GM18517 (cell line): ENCODE results near the gene PLXNB2.
"Not testable (repeated sequence)": the region's sequence is repeated elsewhere in the genome, so short reads cannot be mapped to it uniquely, and the experiment has no call there.

ENCODE experiments used
- ATAC-seq: cut with Tn5 transposase; IDR thresholded peaks from one replicate; pipeline ENCODE4 v1.9.1; 2021; ENCODE audit warnings: mild to moderate bottlenecking, moderate library complexity; ENCODE audit not compliant: unreplicated experiment

The PLXNB2 gene

DNA sequence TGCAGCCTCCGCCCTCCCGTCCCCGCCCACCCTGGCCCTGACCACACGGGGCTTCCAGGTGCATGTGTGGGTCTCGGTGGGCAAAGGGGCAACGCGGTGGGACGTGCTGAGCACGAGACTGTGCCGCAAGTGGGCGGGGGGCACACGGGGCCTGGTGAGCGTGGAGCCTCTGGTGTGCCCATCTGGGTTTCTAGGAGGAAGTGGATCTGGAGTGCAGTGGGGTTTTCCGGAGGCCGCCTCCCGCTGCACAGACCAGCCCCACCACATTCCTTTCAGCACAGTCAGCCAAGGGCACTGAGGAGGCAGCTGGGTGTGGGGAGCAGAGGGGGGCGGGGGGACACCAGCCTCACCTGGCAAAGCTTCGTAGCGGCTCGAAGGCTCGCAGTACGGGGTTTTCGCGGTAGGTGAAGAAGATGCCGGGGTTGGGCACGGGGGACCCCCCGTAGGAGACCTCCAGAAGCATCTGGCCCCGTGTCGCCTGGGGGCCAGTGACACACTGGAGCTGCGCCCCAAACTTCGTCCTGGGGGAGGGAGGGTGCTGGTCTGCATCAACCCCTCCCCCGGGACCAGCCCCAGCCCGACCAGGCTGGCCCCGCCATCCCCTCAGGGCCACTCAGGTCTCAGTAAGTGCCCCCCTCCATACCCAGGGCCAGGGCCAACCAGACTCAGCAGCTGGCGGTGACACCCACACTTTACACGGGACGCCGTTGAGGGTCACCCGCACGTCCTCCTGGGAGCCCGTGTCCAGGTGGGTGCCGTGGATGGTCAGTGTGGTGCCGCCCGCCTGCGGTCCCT, 24.9 kb downstream of the PLXNB2 start:
- no peak for ATAC-seq

DNA sequence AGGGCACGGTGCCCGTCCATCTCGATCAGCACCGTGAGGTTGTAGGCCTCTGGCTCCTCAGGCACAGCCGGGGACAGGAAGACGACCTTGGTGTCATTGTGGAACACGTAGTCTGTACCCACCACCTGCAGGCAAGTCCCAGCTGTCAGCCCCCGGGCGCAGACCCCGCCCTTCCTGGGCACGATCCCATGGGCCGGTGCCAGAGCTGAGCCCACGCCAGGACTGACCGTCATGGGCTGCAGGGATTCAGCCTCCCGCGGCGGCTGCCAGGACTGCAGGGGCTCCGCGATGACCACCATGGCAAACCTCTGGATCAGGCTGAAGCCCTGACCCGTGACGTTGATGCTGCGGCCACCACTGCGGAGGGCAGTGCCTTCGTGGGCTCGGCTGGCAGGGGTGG, 25.5 kb downstream of the PLXNB2 start:
- ATAC-seq: no peak

DNA sequence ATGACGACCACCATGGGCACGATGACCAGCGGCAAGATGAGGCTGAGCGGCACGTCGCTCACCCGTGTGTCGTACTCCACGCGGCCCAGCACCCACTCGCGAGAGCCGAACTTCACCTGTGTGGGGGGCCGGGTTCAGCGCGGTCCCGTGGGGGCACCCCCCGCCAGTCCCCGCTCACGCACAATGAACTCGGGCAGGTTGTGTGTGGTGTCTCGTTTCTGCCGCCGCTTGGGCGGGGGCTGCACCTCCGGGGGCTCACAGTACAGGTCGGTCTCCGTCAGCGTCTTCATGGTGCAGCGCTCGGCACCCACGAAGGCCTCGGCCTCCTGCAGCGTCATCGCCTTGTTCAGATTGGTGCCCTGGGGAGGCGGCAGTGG, 26.1 kb downstream of the PLXNB2 start:
- no peak for ATAC-seq

DNA sequence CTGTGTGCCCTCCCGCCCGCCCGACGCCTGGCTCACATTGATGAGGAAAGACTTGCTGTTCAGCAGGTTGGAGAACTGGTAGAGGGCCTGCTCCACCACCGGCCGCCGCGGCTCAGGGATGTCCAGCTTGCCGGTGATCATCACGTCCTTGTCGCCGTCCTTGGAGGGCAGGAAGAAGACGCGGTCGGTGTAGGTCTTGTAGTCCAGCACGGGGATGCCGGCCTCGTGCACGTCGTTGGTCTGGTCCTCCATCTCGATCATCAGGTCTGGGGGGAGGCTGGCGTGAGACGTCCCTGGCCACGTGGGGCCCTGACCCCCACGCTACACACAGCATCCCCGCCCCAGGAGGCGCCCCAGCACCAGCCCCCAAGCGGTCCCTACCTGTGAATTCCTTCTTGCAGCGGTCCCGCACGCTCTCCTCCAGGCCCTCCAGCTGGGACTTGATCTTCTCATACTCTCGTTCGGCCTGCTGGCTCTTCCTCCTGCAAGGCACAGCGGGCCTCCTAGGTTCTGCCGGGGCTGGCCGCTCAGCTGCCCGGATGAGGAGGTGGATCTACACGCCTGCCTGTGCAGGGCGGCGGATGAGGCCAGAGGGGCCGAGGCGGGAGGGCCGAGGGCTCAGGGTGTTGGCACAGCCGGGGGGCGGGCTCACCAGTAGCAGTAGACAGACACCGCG, 26.6 kb downstream of the PLXNB2 start:
- no peak for ATAC-seq

DNA sequence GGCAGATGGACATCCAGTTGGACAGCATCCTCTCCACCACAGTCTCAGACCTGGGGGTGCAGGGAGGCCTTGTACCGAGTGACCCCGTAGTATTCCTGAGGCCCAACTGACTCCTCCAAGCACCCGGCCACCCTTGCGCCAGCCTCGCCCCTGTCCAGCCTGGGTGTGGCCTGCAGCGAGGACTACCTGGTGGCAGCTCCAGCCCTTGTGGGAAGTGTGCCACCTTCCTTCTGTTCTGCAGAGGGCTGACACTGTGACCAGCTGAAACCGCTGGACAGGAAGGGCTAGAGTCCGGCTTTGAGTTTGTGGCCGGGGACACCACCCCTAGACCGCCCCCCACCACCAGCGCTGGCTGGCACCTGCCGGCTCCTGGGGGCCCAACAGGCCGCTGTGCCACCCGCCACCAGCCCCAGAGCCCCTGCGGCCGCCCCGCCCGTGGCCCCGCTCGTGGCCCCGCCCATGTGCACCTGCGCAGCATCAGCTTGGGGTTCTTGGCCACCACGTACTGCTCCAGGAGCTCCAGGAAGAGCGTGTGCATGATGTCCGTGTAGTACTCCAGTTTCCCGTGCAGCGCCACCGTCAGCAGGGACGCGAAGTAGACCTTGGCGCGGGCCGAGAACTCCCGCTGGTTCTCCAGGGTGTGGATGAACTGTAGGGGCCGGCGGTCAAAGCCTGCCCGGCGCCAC, 27.3 kb downstream of the PLXNB2 start:
- no peak for ATAC-seq

DNA sequence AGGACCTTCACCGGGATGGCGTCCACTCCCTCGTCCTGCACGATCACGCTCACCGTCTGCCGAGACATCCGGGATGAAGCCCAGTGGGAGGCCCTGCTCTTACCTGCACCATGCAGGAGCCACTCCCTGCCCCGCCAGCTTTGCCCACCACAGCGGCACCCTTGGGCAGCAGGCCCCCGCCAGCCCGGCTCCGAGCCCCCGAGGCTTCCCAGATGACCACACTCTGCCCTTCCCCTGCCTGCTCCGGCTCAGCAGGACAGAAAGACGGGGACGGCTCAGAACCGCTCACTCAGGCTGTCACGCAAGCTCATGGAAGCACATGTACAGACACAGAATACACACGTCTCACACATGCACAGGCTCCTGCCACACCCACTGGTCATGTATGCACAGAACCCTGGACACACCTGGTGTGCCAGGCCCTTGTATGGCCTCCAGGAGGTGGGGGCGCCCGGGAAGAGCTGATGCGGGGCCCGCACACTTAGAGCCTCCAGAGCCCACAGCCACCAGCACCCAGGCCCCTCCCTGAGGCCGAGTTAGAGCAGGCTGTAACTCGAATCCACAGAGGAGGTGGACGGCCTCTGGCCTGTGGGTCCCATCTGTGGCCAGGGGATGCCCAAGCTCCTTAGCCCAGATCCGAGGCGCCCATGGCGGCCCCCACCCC, 28.4 kb downstream of the PLXNB2 start:
- ATAC-seq: no peak

DNA sequence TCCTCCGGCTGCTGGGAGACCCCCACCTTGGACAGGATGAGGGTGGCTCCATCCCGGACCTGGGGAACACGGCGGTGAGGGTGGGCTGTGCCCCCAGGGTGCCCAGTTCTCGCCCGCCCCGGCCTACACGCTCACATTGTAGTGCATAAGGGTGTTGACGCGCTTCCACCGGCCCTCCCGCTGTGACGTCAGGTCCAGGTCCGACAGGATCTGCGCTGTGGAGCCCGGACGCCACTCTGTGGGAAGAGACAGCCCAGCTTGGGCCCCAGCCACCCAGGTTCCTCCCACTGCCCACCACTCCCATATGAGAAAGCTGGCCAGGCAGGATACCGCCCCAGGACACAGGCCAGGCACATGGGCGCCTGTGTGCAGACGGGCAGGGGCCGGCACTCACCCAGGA, 29.0 kb downstream of the PLXNB2 start:
- ATAC-seq: no peak

DNA sequence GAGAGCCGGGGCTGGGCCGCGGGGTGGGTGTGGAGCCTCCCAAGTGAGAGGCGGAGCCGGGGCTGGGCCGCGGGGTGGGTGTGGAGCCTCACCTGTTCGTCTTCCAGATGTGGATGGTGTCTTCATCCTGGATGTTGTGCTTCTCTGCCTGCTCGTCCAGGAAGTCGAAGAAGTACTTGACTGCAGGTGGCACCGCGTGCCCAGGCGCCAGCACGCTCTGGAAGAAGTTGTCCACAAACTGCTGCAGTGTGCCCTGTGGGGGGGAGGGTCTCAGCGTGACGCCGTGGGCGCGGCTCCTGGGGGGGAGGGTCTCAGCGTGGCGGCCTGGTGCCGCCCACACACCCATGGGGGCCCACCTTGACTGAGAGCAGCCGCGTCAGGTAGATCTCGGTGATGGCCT, 29.7 kb downstream of the PLXNB2 start:
- no peak for ATAC-seq

DNA sequence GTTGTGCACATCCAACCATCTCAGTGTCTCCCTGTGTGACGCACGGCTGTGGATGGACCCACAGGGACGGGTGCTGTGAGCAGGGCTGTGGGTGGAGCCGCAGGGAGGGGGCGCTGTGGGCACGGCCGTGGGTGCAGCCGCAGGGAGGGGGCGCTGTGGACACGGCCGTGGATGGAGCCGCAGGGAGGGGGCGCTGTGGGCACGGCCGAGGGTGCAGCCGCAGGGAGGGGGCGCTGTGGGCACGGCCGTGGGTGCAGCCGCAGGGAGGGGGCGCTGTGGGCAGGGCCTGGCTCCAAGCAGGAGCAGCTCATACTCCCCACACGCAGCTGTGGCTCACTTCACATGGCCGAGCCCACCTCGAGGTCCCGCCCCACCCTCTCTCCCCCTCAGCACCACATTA, 31.3 kb downstream of the PLXNB2 start:
- ATAC-seq: peak; percentile 55

DNA sequence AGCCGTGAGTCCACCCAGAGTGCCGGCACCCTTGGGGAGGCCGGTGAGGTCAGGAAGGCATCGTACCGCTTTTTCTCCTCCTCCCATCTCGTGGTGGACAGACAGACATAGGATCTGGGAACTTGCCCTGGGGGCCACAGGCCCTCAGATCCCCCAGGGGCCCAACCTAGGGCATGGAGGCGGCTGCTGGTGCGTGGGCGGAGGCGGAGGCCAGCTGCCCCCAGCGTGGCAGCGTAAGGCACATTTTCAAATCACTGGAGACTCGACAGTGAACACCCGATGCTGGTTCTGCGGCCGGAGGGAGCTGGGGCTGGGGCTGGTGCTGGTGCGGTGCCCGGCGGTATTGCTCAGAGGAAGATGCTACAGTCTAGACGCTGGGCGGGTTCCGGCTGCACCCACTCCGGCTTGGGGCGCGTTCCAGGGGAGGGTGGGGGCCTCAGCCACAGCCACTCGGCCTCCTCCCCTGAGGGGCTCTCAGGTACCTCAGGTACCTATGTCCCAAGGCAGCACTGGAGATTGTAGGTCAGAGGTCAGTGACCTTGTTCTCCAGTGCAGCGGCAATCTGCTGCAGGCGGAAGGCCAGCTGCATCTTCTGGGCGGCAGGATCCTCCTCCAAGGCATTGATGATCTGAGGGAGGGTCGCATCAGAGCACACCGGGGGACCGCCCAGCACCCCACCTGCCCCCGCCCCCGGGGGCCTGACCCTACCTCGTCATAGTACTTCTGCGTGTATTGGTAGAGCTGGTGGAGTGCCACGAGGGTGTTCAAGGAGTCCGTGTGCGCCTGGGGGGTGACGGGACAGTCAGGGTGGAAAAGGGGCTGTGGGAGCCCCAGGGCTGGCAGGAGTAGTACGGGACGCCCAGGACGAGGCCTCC, 32.0 kb downstream of the PLXNB2 start:
- ATAC-seq: no peak

DNA sequence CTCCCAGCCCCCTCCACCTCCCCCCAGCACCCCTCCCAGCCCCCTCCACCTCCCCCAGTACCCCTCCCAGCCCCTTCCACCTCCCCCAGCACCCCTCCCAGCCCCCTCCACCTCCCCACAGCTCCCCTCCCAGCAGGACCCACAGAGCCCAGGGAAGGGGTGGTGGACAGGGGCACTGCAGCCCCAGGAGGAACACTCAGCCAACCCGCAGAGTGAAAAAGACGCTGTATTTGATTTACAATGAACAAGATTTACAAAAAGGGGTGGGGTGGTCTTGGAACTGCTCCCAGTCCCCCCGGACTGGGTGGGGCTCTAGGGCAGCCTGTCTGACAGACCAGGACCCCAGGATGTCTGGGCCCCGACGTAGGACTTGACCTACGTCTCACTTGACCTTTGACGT, 32.7 kb downstream of the PLXNB2 start:
- no peak for ATAC-seq

DNA sequence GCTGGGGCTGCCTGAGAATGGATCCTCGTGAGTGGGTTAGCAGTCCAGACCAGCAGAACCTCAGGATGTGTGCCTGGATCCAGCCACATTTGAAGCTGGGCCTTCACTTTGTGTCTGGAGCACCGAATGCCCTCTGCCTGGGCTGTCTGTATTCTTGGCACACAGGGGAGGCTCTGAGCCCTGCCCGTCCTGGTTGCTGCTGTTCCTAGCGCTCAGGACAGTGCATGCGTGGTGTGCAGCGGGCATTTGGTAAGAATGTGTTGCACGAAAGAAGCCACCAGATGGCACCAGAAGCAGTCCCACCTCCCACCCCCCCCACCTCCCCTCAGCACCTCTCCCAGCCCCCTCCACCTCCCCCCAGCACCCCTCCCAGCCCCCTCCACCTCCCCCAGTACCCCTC, 33.1 kb downstream of the PLXNB2 start:
- ATAC-seq: no peak

DNA sequence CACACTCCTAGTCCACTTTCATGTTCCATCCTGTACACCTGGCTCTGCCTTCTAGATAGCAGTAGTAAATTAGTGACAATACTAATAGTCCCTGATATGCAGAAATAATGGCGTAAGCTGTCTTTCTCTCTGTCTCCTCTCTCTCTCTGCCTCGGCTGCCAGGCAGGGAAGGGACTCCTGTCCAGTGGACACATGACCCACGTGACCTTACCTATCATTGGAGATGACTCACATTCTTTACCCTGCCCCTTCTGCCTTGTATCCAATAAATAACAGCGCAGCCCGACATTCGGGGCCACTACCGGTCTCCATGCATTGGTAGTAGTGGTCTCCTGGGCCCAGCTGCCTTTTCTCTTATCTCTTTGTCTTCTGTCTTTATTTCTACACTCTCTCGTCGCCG, 33.7 kb downstream of the PLXNB2 start:
- not testable (repeated sequence) for ATAC-seq

DNA sequence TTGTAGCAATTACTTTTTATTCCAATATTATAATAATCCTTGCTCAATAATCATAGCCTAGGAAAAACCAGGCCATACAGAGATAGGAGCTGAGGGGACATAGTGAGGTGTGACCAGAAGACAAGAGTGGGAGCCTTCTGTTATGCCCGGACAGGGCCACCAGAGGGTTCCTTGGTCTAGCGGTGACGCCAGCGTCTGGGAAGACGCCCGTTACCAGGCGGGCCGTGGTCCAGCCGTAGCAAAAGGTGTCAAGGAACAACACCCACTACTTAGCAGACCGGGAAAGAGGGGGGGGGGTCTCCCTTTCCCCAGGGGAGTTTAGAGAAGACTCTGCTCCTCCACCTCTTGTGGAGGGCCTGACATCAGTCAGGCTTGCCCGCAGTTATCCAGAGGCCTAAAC, 34.1 kb downstream of the PLXNB2 start:
- ATAC-seq: not testable (repeated sequence)

DNA sequence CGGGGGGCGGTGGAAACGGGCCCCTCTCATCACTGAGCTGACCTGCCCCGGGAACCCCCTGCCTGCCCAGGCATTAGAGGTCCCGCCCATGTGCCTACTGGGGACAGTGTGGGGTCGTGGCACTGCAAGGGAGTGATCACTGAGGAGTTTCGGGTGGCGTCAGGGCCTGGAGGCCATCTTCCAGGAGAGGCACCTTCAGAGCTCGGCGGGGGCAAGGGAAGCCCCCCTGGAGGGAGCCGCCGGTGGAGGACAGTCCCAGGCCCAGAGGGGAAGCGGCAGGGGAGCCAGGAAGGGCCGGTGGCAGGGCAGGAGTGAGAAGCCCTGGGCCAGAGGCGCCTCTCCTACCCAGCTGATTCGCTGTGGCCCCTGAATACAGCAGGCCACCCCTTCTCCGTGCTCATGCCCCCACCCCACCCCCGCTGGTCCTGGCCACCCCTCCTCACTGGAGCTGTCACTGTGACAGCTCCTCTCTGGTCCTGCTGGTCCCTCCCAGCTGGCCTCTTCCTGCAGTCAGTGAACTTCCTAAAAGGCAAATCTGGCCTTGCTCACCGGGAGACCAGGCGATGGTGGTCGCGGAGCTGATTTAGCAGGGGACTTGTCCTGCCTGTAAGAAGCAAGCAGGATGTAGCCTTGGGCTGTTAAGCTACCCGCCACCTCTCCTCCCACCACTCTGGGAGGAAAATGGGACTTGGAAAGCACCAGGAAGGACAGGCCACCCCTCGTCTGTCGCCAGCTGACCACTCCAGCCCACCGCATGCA, 35.2 kb downstream of the PLXNB2 start:
- no peak for ATAC-seq

DNA sequence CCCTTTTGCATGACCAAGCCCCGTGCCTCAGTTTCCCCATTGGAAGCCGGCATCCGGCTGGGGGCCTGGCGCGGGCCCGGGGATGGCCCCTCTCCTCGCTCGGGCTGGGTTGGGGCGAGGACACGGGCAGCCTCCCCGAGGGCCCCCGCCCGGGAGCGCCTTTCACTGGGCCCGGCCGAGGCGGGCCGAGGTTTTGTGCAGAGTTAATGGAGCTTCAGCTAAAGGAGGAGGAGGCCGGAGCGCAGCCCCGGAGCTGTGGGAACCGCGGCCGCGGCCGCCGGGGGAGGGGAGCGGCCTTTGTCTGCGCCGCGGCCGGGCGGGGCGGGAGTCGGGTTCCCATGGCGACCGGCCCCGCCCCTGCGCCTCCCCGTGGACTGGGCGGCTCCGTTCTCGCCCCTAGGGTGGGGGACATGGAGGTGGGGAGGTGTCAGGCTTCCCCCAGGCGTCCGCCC, 35.9 kb downstream of the PLXNB2 start:
- ATAC-seq: no peak

DNA sequence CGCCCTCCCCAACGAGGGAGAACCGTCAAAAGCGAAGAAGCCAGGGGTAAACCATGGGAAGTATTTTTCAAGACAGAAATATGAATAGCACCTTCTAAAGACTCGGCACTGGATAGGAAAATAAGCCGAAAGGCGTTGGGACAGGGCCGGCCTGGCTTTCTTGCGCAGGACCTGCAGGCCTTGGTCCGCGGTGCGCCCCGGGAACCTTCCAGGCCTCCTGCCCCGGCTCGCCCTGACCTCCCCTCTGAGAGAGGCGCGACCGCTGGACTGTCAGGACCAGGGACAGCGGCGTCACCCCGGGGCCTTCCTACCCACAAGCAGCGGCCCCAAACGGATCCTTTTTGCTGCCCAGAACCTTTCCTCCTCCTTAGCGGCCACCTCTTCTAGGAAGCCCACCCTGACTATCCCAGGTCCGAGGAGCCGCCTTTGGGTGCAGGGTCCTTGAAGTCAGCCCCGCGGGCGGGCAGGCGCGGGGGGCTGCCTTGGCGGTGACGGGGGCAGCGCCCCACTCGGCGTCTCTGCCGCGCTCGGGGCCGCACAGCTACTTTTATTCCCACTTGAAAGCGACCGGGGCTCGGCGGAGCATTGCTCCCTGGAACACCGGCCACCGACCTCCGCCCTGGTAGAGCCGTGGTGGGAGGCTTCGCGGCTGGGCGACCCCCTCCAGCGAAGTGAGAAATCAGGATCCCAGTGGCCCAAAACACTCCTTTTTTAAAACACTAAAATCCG, 36.6 kb downstream of the PLXNB2 start:
- ATAC-seq: no peak

DNA sequence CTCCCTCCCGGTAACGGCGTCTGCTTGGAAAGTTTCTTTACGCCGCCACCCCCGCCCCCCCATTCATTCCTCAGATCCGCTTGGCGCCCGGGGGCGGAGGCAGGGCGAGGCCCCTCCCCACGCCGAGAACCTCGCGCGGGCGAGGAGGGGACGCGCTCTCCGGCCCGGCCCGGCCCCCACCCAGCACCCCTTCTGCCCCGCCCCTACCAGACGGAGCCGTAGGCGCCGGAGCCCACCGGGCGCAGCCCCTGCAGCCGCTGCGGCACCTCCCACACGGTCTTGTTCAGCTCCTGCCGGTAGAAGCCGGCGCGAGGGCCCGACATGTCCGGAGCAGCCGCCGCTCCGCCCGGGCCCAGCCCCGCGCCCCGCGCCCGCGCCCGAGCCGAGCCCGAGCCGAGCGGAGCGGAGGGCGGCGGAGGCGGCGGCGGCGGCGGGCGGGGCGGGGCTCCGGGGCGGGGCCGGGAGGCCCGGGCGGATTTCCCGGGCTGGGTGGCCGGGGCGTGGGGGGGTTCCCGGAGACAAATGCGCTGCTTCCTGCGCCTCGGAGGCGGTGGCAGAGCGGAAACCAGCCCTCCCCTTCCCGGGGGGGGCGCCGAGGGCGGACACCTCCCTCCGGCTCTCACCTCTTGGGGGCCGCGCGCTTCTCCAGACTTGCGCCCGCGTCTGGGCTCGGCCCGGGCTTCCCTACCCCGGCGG, 37.3 kb downstream of the PLXNB2 start, which contains the start of gene MAPK11:
Gene MAPK11 (minus strand): TSS at position 411 of the 696 bp plus-strand sequence. CDS start 88 bp downstream, at position 323.
- ATAC-seq: no peak
